ENCODE measurements around the gene SPI1.

DNA sequence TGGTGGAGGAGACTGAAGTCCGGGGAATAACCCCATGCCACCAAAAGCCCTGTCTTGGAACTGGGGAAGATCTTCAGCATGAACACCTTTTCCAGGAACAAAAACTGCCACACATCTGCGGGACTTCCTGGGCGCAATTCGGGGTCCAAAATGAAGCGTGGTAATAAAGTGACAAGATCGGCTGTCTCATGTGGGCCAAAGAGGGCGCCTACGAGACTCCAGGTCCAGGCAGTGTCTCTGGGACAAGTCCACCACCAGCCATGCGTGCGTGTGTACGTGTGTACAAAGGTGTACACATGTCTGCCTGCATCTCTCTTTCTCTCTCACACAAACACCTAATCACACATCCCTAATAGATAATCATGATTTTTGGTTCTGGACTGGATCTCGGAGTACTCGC is 16.9 kb downstream of the SPI1 start:
- no peak for TF ChIP-seq JUN (IDR thresholded peaks at IDR 0.05; ENCODE audit: borderline replicate concordance, insufficient read depth, insufficient read length, low read depth)
- TF ChIP-seq, protein P1, sequence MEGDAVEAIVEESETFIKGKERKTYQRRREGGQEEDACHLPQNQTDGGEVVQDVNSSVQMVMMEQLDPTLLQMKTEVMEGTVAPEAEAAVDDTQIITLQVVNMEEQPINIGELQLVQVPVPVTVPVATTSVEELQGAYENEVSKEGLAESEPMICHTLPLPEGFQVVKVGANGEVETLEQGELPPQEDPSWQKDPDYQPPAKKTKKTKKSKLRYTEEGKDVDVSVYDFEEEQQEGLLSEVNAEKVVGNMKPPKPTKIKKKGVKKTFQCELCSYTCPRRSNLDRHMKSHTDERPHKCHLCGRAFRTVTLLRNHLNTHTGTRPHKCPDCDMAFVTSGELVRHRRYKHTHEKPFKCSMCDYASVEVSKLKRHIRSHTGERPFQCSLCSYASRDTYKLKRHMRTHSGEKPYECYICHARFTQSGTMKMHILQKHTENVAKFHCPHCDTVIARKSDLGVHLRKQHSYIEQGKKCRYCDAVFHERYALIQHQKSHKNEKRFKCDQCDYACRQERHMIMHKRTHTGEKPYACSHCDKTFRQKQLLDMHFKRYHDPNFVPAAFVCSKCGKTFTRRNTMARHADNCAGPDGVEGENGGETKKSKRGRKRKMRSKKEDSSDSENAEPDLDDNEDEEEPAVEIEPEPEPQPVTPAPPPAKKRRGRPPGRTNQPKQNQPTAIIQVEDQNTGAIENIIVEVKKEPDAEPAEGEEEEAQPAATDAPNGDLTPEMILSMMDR (IDR thresholded peaks at IDR 0.05; ENCODE audit: extremely low read depth in 1 of 2, insufficient read depth in 1 of 2, low read depth in 1 of 2, low read length in 2 of 2): no peak
